GM15510 (cell line): ENCODE results near the gene SPTBN1.

Experiments
- POLR2A ChIP-seq: IDR thresholded peaks from 3 replicates; pipeline ENCODE4 v1.6.1; 2011; ENCODE audit warnings: borderline replicate concordance; ENCODE audit not compliant: insufficient read length; ENCODE audit errors: extremely low read depth

The SPTBN1 gene

GRCh38 chr2:54642677-54643430 lies 186.7 kb downstream of the SPTBN1 start:
- TF ChIP-seq POLR2A, result no peak

- no peak for TF ChIP-seq POLR2A
These were observed 188.1 kb downstream of the SPTBN1 start for GRCh38 chr2:54644236-54644635.

- TF ChIP-seq POLR2A, result no peak
These were observed 190.2 kb downstream of the SPTBN1 start for GRCh38 chr2:54646170-54646927.

- TF ChIP-seq POLR2A, result no peak
These were observed 192.1 kb downstream of the SPTBN1 start for GRCh38 chr2:54648256-54648655.

GRCh38 chr2:54649191-54649590 lies 193.1 kb downstream of the SPTBN1 start:
- TF ChIP-seq POLR2A, result no peak

GRCh38 chr2:54649633-54650032 lies 193.5 kb downstream of the SPTBN1 start:
- no peak for TF ChIP-seq POLR2A

GRCh38 chr2:54650612-54651011 lies 194.5 kb downstream of the SPTBN1 start:
- no peak for TF ChIP-seq POLR2A

GRCh38 chr2:54651291-54651690 lies 195.2 kb downstream of the SPTBN1 start:
- no peak for TF ChIP-seq POLR2A

GRCh38 chr2:54652540-54652939 lies 196.4 kb downstream of the SPTBN1 start:
- no peak for TF ChIP-seq POLR2A

- TF ChIP-seq POLR2A, result no peak
These were observed 197.6 kb downstream of the SPTBN1 start for GRCh38 chr2:54653572-54654204.

GRCh38 chr2:54655046-54655809 lies 199.1 kb downstream of the SPTBN1 start:
- no peak for TF ChIP-seq POLR2A

GRCh38 chr2:54656863-54657262 lies 200.7 kb downstream of the SPTBN1 start:
- TF ChIP-seq POLR2A, result no peak

GRCh38 chr2:54657664-54658083 lies 201.5 kb downstream of the SPTBN1 start:
- no peak for TF ChIP-seq POLR2A

- TF ChIP-seq POLR2A, result no peak
These were observed 202.5 kb downstream of the SPTBN1 start for GRCh38 chr2:54658564-54659071.
